G401 (cell line): ENCODE data around the gene GNL3L. TPM values are rescaled to one million over a fixed set of nuclear protein-coding genes. Genes with fewer than 3 reads are reported as not detected.
"Not testable (repeated sequence)": the region's sequence is repeated elsewhere in the genome, so short reads cannot be mapped to it uniquely, and the experiment has no call there.

Source experiments
- DNase-seq: peaks from one replicate; pipeline ENCODE4 v3.0.0-alpha.2; 2015; ENCODE audit warnings: low spot score
- in situ Hi-C: cut with HindIII; loops from 2 replicates; pipeline ENCODE4 v1.10.0; 2016; ENCODE audit warnings: low sequenced_read_pairs, mixed read lengths
- total RNA-seq: library from RNA; depleted of rRNA; stranded (reverse); fragments of >200 nt; shearing (Covaris generic); gene quantifications from 2 replicates; pipeline ENCODE4 v1.2.3, GENCODE V29; 2014; rRNA removed

Gene GNL3L
- total RNA-seq, 1 experiment from 2014 or later, result 18.5 TPM

DNA sequence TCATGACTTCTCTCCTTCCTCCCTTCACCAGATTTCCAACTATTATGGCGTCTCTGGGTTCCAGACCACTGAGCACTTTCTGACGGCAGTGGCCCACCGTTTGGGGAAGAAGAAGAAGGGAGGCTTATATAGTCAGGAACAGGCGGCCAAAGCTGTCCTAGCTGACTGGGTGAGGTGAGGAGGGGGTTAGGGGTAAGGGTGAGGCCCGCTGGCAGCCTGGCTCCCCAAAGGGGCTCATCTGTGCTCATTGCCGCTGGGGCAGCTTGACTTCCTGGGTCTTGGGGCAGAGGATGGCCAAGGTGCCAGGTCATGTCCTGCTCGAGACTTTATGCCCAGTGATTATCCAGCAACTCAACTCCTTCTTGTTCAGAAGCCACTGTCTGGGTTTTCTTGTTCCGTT lies 21.8 kb downstream of the GNL3L start:
- DNase-seq, result no peak
- in situ Hi-C loops, result no loop called here

DNA sequence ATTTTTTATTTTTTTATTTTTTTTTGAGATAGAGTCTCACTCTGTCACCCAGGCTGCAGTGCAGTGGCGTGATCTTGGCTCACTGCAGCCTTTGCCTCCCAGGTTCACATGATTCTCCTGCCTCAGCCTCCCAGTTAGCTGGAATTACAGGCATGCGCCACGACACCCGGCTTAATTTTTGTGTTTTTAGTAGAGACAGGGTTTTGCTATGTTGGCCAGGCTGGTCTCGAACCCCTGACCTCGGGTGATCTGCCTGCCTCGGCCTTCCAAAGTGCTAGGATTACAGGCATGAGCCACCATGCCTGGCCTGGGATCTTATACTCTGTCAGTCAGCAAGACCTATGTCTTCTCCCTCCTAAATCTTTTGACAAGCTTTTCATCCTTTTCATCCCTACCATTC lies 25.0 kb downstream of the GNL3L start:
- in situ Hi-C loops, DNase-seq: not testable (repeated sequence)

DNA sequence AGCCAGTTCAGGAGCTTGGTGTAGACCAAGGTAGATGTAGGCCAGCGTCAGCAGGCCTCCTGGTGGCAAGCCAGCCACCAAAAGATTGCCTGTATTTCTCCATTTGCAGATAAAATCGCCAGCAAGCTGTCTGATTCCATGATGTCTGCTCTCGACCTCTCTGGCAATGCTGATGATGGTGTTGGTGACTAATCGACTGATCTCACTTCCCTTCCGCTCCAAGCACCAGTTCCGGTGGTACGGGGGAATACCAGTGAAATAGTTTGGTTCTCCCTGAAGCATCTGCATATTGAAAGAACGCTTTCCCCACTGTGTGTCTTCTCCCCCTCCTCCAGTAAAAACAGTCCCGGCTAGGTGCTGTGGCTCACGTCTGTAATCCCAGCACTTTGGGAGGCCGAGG lies 30.4 kb downstream of the GNL3L start:
- DNase-seq, result no peak
- in situ Hi-C loops, result no loop called here

DNA sequence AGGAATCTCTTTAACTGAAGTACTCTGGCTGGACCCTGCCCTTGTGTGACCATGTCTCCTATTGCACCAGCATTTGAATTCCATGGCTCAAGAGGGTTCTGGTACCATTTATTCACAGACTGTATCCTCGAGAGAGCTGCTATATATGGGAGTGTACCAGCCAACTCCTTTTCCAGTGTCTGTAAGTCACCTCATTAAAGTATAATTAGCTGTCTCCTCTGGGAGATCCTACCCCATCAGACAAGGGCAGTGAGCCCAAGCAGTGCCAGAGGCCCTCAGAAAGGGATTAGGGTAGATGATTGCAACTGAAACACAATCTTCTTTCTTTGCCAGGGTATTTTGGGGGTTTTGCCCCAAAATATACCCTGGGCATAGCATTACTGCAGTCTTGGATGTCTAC lies 31.6 kb downstream of the GNL3L start:
- DNase-seq, result no peak
- in situ Hi-C loops, result no loop called here

DNA sequence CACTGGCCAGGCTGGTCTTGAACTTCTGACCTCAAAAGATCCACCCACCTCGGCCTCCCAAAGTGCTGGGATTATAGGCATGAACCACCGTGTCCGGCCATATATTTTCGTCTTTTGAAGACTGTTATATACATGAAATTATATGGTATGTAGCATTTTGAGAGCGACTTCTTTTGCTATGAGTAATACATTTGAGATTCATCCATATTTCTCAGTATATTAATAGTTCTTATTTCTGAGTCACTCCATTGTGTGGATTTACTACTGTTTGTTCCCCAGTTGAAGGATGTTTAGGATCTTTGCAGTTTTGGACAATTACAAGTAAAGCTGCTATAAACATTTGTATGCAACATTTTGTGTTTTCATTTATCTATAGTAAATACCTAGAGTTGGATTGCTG lies 34.9 kb downstream of the GNL3L start:
- DNase-seq, result no peak
- in situ Hi-C loops, result no loop called here

DNA sequence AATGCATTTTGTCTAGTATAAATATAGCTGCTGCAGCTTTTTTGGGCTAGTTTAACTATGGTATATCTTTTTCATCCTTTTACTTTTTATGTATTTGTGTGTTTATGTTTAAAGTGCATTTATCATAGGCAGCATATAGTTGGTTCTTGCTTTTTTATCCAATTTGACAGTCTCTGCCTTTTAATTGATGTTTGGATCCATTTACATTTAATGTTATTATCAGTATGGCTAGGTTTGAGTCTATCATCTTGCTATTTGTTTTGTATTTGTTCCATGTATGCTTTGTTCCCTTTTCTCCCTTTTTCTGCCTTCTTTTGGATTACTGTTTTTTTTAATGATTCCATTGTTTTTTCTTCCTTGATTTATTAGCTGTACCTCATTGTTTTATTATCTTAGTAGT lies 40.3 kb downstream of the GNL3L start:
- DNase-seq, result no peak
- in situ Hi-C loops, result no loop called here

DNA sequence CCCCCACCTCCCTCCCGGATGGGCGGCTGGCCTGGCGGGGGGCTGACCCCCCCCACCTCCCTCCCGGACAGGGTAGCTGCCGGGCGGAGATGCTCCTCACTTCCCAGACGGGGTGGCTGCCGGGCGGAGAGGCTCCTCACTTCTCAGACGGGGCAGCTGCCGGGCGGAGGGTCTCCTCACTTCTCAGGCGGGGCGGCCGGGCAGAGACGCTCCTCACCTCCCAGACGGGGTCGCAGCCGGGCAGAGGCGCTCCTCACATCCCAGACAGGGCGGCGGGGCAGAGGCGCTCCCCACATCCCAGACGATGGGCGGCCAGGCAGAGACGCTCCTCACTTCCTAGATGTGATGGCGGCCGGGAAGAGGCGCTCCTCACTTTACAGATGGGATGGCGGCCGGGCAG lies 42.6 kb downstream of the GNL3L start:
- DNase-seq, in situ Hi-C loops: not testable (repeated sequence)

DNA sequence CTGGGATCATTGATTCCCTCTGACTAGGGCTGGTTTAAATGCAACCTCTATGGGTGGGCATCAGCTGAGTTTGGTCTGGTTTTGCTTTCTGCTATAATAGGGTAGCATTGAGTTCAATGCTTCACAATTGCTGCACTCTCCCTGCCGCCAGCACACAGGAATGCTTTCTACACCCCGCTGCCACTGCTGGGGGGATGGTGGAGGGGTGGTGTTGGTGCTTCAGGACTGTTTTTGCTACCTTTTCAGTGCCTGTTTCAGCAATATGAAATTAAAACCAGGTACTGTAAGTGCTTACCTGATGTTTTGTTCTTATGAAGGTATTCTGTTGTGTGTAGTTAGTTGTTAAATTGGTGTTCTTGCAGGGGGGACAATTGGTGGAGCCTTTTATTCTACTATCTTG lies 67.7 kb downstream of the GNL3L start:
- in situ Hi-C loops, result no loop called here
- no peak for DNase-seq

DNA sequence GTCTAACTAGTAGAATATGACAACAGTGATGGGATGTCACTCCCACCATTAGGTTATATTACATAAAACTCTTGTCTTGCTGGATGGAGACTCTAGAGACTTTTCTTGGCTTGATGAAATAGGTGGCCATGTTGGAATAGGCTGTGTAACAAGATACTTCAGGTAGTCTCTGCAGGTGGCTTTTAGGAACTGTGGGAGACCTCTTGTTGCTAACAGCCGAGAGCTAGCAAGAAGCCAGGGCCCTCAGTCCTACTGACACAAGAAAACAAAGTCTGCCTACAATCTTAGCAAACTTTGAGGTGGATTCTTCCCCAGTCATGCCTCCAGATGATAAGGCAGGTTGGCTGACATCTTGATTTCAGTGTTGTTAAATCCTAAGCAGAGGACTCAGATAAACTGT lies 72.5 kb downstream of the GNL3L start:
- in situ Hi-C loops, result no loop called here
- DNase-seq, result no peak

Other genes with a start within 250 kb of the GNL3L start
- 5.2 and 5.4 TPM in 2 replicates for gene WNK3, start 172.2 kb upstream of the GNL3L start, total RNA-seq
- gene TSR2, start 89.8 kb upstream of the GNL3L start, total RNA-seq, result 30.9 and 38.0 TPM in 2 replicates
- 20.2 and 31.5 TPM in 2 replicates for gene FGD1, start 34.0 kb upstream of the GNL3L start, total RNA-seq